Fibroblast of peridontal ligament (primary cell): ENCODE data around the gene NPFFR1.

Source experiments
- DNase-seq: peaks from one replicate; pipeline ENCODE4 v3.0.0-alpha.2; 2010; ENCODE audit errors: extremely low read depth

NPFFR1 gene

DNA sequence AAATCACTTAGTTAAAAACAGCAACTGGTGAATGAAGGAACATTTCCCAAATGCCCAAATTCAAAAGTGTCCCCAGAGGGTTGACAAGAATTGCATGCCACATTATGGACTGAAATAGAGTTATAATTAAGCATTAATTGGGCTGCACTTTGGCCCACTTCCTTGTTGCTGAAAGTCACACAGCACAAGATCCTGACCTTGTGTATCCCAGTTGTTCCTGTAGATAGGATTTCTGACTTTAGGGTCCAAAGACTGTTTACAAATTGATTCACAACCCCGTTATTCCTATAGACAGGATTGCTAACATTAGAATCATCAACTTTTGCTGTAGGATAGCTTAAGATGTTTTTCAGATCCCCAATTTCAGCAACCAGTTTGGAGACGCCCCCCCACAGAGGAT lies 31.5 kb upstream of the NPFFR1 start:
- no peak for DNase-seq

DNA sequence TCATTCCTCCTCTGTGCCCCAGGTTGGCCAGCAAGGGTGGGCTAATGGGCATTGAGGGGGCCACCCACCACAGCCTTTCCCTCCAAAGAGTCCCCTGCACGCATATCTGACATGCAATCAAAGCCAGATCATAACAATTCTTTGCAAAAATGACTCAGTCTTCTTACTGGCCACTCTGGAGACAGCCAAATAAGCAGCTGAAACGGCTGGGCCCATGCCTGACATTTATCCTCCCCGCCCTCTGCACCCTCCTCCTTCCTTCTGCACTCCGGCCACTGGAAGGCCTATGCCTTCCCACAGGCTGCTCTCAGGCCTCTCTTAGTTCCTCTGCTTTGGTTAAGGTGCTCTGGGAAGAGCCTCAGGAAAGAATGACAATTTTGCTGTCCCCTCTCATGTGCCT lies 29.2 kb upstream of the NPFFR1 start:
- DNase-seq, result peak; percentile 50

DNA sequence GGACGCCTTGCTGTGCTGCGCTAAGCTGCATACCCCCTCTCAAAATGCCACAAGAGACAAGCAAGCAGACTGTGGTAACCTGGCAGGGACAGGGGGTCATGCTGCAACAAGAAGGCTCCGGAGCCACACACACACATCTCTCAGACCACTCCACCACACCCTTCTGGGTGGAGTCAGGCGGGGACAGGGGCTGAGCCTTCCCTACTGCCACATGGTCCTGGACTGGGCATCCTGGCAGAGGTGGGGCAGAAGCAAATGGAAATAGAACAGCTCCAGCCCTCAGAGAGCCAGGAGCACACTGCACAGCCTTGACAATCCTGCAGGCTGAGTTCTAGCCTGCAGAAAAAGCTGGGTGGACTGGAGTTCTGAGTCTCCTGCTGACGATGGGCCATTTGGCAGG lies 28.4 kb upstream of the NPFFR1 start:
- DNase-seq, result no peak

DNA sequence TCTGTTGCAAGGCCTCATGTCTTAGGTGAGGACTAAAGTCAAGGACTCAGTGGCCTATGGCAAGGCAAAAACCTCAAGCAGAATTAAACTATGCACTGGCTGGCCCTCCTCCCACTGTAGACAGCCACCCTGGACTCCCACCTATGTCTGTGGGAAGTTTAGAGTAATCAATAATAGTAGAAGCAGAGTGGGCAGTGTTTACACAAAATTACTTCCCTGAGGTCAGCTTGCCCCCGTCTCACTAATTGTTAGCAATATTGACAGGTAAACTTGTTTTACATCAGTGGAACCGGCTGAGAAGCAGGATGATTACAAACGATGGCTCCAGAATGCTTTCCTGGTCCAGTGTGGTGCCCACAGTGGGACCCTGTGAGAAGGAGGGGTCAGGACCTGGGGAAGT lies 27.9 kb upstream of the NPFFR1 start:
- DNase-seq, result no peak

DNA sequence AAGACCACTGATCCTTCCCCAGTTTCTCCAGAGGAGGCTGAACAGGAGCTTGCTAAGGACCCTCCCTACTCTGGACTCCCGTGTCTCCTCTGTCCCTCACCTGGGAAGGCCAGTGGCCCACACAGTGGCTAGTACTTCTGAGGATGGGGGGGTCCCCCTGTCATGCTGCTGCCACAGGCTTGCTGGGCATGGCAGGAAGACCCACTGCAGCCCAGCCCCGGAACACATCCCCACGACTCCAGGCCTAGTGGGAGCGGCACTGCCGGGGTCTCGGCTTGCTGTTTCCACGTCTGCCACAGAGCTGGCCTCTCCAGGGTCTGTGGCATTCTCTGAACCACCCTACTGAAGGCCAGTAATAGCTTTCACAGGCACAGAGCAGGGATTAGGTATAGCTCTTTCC lies 25.9 kb upstream of the NPFFR1 start:
- no peak for DNase-seq

DNA sequence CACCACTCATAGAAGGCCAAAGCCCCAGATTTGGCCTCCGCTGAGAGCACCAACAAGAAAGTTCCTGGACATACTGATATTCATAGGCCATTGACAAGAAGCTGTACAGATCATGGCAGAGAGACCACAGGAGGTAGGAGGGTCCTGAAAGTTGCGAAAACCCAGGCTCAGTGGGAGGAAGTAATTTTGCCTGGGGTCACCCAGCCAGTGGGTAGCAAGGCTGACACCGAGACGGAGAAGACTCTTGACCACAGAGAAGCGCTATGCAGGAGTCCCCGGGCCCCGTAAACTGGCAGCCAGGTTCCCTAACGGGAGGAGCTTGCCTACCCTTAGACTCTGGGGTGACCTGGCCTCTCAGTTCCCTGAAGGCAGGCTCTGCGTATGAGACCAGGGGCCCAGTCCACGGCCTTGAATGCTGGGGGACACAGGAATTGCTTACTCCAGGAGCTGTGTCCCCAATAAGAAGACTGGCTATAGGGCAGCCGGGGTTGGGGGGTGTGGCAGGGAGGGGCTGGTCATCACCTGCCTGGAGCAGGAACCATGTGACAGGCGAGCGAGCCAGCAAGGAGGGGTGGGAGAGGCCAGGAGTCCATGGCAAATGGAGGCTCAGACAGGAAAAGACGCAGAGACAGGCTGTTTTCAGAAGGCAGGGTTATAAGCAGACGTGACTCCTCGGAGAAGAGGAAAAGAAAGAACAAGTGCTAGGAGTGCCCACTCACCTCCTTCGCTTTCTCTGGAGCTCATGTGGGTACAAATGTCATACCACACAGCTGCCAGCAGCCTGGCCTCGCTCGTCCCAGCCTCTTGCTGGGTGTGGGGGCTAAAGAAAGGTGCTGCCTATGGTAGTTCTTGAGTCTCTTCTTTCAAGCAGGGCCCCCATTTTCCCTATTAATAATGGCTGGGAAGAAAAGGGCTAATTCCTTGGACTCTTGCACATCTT lies 24.6 kb upstream of the NPFFR1 start:
- DNase-seq, result no peak

- no peak for DNase-seq
Observed at GRCh38 chr10:70306886-70307520, 23.2 kb upstream of the NPFFR1 start.

DNA sequence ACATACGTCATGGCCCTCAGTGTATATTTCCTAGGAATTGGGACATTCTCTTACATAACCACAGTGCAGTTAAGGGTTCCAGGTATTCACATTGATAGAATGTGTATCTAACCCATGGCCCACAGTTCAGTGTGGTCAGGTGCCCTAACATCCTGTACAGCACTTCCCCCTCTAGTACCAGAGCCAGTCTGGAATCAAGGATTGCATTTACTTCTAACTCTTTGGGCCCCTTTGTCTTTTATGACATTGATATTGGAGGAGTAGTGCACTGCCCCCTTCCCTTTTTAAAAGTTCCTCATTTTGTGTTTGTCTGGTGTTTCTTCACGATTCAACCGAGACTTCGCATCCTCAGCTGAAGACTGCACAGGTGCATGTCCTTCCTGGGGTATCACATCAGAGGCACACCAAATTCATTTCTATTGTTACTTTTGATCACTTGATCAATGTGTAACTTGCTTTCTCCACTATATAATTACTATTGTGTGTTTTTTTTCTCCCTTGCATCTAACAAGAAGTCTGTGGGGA lies 22.4 kb upstream of the NPFFR1 start:
- no peak for DNase-seq

GRCh38 chr10:70303730-70304129 lies 19.9 kb upstream of the NPFFR1 start:
- DNase-seq, result no peak

DNA sequence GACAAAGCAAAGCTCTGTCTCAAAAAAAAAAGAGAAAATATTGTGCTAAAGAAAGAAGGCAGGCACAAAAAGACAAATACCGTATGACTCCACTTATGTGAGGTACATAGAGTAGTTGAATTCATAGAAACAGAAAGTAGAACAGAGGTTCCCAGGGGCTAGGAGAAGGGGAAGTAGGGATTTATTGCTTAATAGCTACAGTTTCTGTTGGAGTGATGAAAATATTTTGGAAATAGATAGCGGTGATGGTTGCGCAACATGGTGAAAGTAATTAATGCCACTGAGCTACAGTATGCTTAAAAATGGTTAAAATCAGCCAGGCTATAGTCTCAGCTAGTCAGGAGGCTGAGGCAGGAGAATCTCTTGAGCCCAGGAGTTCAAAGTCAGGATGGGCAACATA lies 18.5 kb upstream of the NPFFR1 start:
- DNase-seq, result peak; percentile 73

DNA sequence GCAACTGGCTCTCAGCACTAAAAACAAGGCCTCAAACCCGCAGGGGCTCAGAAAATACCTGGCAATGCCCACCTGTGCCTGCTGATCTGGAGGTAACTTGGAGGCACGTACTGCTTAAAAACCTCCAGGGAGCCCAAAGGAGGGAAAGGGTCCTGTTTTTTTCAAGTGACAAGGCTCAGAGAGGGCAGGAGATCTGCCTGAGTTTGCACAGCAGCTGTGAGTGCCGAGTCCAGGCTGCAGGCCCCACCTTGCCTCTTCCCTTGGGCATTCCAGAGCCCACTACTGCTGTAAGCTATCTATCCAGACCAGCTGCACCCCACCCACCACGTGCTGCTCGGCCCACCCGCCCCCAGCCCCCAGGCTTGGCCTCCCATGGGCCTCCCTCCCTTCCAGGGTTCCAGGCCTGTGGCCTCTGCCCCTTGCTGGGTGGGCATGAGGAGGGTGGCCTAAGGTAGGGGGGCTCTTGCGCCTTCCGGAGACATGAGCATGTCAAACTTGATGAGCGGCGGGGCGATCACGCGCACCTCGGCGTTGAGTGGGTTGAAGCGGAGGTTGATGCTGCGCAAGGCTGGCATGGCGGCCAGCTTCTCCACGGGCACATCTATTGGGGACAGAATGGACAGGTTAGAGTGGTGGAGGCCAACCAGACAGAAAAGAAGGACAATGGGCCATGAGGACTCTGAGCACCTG lies 17.2 kb upstream of the NPFFR1 start:
- DNase-seq, result no peak

DNA sequence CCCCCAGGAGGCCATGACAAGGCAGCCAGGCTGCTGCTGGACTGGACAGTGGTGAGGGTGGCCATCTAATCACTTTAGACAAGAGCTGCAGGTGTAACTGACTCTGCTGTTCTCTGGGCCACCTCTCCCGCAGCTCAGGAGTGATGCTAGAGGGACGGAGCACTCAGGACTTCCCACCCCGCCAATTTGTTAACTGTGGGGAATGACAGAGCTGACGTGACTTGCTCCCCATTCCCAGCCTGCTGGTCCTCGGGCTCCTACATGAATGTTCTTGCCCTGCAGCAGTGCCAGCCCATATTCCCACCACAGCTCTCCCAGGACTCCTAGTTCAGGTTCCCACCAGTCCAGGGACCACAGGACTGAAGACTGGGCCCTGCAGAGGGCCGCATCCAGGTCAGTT lies 16.7 kb upstream of the NPFFR1 start:
- no peak for DNase-seq

DNA sequence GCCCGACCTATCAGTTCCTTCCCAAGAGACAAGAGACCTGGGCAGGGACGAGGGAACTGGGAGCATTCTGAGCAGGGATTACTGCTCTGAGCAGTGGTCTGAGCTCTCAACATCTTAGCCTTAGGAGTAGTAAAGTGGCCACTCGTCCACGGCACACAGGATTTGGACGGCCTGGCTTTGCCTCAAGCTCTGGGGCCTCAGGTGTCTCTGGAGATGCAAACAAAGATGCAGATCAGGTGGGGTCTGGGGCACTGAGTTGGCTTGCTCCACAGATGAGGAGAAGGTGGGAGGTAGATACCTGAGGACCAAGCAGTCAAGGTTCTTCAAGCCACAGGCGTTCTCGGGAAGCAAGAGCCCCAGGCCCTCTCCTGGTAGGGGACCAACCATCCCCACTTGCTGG lies 16.1 kb upstream of the NPFFR1 start:
- no peak for DNase-seq

- no peak for DNase-seq
Observed at GRCh38 chr10:70298393-70298792, 14.6 kb upstream of the NPFFR1 start.

DNA sequence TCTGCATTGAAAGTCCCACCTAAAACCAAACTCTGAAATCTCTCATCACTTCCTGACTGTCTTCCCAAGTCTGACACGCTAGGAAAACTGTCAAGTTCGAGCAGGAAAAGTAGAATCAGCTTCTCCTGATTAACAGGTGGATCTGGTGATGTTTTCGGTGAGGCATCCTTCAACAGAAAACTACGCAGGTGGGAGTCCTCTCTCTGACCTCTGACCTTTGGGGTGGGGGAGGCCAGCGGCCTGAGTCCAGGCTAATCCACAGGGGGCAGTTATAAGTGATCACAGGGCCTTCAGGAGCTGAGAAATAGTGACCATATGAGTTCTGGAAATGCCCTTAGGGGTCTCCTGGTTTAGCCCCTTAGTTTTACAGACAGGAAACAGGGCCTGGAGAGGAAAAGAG lies 13.4 kb upstream of the NPFFR1 start:
- DNase-seq, result no peak

DNA sequence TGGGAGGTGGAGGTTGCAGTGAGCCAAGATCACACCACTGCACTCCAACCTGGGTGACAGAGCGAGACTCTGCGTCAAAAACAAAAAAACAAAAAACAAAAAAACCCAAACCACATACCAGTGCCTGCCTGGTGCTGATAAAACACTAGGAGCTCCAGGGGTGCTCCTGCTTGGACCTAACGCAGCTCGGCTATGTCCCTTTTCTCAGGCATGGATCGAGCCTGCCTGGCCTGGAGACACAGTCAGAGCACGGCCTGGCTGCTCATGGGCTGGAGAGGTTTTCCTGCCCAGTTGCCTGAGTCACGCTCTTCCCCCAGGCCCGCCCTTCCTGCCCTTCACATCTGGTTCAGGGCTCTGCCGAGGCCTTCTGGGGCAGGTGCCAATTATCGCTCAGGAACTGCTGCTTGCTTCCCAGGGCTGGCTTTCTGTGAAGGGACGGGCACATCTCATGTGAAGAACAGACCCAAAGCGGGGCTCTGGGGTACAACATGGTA lies 12.6 kb upstream of the NPFFR1 start:
- peak; percentile 86 for DNase-seq

GRCh38 chr10:70295926-70296325 lies 12.1 kb upstream of the NPFFR1 start:
- no peak for DNase-seq

DNA sequence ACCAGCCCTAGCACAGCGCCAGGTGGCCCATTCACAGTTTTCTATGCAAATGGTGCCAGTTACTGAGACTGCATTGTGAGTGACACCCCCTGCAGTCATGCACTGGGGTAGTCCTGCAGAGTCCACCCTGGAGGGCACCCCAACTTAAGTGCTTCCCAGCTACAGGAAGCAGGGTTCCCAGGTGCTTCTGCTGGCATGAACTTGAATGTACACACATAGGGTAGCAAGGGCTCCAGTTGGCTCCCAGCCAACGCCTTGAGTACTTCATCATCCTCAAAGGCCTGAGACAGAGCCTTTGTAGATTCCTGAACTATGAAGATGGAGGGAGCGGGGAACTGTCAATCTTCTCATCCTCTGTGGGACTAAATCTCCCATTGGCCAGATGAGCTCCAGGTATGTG lies 11.5 kb upstream of the NPFFR1 start:
- DNase-seq, result no peak

DNA sequence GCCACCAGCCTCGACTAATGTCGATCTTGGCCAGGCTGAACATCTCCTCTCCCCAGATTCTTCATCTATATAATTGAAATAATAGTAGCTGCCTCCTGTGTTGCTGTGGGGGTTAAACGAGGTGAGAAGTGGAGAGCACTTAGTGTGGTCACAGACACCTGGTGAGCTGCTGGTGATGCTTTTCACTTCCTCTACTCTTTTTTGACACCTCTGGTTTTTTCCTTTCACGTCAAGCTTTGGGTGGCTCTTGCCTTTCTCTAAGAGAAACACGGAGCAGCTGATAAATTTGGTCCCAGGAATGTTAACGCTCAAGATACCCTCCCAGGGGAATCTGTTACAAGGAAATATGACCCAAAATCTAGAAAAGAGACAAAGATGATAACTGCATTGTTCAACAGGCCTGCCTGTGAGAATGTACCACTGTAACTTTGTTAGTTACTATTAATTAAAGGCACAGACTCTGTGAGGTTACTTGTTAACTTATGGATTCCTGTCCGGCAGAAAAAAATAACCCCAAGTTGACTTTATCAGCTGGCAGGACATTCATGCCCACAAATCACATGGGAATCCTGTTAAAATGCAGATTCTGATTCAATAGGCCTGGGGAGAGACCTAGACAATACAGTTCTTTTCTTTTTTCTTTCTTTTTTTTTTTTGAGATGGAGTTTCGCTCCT lies 9.5 kb upstream of the NPFFR1 start:
- DNase-seq, result no peak

- DNase-seq, result no peak
Observed at GRCh38 chr10:70292004-70292403, 8.2 kb upstream of the NPFFR1 start.

DNA sequence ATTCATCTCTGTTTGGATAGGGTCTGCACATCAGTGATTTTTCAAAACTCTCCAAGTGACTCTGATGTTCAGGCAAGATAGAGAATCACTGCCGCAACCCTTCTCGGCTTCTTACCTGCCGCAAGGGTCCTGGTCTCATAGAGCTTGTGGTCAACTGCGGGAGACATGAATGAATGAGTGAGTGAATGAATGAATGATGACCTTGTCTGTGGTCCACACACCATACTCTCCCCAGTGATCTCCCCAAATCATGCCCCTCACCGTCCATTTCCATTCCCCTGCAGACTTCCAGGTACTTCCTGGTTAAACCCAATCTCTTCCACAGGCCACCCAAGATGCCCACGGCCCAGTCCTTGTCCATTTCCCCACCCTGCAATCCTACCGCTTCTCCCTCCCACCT lies 5.9 kb upstream of the NPFFR1 start:
- no peak for DNase-seq

GRCh38 chr10:70286616-70287015 lies 2.8 kb upstream of the NPFFR1 start:
- DNase-seq, result no peak
